Prostate gland (tissue), 2 donors: Measurements from ENCODE around the gene FGGY. TPM values are rescaled to one million over a fixed set of nuclear protein-coding genes. Genes with fewer than 3 reads are reported as not detected.
A peak's percentile ranks its signal among the peaks of the same experiment; 100 is the strongest.

Source experiments
- DNase-seq: peaks from one replicate; pipeline ENCODE4 v3.0.0-alpha.2; 2019; ENCODE audit warnings: low spot score
- H3K27ac ChIP-seq, 2 donors: fragments of 200-600 bp; sonication (generic); 2 replicates each; pipeline ENCODE4 v1.5.1; 2017 to 2019
- H3K27me3 ChIP-seq: fragments of 200-600 bp; sonication (generic); replicated peaks from 2 replicates; pipeline ENCODE4 v1.5.1; 2019; ENCODE audit not compliant: insufficient read depth
- H3K36me3 ChIP-seq, 2 donors: fragments of 200-600 bp; sonication (generic); 1 replicate in 1 of 2; 2 replicates in 1 of 2; pipeline versions ENCODE4 v1.5.1 to v1.8.1; 2017 to 2019
- H3K4me1 ChIP-seq: fragments of 200-600 bp; sonication (generic); replicated peaks from 2 replicates; pipeline ENCODE4 v1.5.1; 2019
- H3K4me3 ChIP-seq, 2 donors: fragments of 200-600 bp; sonication (generic); 2 replicates each; pipeline ENCODE4 v1.5.1; 2017 to 2019
- H3K9me3 ChIP-seq: fragments of 200-600 bp; sonication (generic); 2 replicates; pipeline ENCODE4 v1.5.1; 2017
- POLR2A ChIP-seq: fragments of 450-650 bp; IDR thresholded peaks from one replicate; pipeline ENCODE4 v1.6.1; 2016; ENCODE audit warnings: antibody characterized with exemption, mild to moderate bottlenecking
- POLR2AphosphoS5 ChIP-seq: sonication (generic); formaldehyde crosslinking; IDR thresholded peaks from one replicate; pipeline ENCODE4 v1.6.1; 2017; ENCODE audit warnings: antibody characterized with exemption
- WGBS: methylation state at CpG from one replicate; pipeline ENCODE4 v1.1.5; 2018; 5-methylcytosine and 5-hydroxymethylcytosine counted together
- intact Hi-C: fragments of 100-400 bp; cut with DNase I; formaldehyde crosslinking; loops from one replicate; pipeline ENCODE4 v1.14.2; 2022
- total RNA-seq, 2 donors: library from RNA; depleted of rRNA; stranded (reverse); fragments of >200 nt; gene quantifications; one replicate each; pipeline ENCODE4 v1.1.0, GENCODE V29; 2016
- TF ChIP-seq, protein P1 (sequence below), 4 experiments: fragments of 200-600 bp in 2 of 4; fragments of 450-650 bp in 2 of 4; sonication (generic) in 2 of 4; IDR thresholded peaks; 1 replicate in 3 of 4; 2 replicates in 1 of 4; pipeline ENCODE4 v1.5.1; 2016 to 2019; ENCODE audit warnings: antibody characterized with exemption in 4 of 4, mild to moderate bottlenecking in 2 of 4, moderate library complexity in 2 of 4

Gene FGGY
- total RNA-seq, 2 donors from 2014 or later = 28.6 to 32.2 TPM

DNA sequence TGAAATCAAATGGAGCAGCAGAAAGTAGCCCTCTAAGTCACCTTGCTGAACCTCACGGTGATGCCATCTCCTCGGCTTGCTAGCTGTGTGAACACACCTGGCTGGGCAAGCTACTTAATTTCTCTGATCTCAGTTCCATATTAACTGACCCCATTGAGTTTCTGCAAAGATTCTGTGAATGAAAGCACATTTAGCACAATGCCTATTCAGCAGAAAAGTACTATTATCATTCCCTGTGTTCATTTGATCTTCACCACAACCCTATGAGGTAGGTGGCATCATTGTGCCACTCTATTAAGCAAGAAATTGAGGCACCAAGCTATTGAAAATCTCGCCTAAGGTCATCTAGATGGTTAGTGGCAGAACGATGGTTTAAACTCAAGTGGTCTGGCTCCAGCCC, 387.8 kb downstream of the FGGY start:
- DNase-seq = no peak
- Histone ChIP-seq H3K4me1 (no peaks in the 10 kb centered on the region), H3K27me3 (no peaks in the 10 kb centered on the region), H3K4me3 (no peak overlapping the region), H3K36me3 (no peaks in the 10 kb centered on the region), H3K9me3 (no peaks in the 10 kb centered on the region), H3K27ac (peak overlapping the region in 1 of 2 donors; percentile 24)
- intact Hi-C loops = loop anchor here (5.0 to 10.0 kb wide), 3 partner anchors 87 to 242 kb away; no protein-coding TSS in a partner anchor
- TF ChIP-seq, protein P1, sequence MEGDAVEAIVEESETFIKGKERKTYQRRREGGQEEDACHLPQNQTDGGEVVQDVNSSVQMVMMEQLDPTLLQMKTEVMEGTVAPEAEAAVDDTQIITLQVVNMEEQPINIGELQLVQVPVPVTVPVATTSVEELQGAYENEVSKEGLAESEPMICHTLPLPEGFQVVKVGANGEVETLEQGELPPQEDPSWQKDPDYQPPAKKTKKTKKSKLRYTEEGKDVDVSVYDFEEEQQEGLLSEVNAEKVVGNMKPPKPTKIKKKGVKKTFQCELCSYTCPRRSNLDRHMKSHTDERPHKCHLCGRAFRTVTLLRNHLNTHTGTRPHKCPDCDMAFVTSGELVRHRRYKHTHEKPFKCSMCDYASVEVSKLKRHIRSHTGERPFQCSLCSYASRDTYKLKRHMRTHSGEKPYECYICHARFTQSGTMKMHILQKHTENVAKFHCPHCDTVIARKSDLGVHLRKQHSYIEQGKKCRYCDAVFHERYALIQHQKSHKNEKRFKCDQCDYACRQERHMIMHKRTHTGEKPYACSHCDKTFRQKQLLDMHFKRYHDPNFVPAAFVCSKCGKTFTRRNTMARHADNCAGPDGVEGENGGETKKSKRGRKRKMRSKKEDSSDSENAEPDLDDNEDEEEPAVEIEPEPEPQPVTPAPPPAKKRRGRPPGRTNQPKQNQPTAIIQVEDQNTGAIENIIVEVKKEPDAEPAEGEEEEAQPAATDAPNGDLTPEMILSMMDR (IDR thresholded peaks at IDR 0.05) = no peak
- TF ChIP-seq POLR2A (no peak), POLR2AphosphoS5 (no peak)
- whole genome bisulfite sequencing = 98% methylated on average over 4 of the region's 4 CpGs

DNA sequence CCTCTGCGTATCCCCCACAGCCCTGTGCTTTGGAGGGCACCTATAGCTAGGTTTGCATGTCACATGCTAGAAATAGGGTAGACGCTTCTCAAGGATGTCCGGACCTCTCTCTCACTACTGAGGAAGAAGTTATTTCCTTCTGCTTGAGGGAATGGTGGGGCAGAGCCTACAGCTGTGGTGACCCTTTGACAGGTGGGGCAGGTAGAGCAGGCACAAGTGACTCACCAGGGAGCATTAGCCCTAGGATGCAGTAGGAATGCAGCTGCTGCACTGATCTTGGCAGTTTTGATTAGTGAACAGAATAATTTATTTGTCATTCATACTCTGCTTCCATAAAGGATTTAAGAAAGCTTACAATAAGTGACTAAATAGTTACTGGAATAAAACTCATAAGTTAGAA, 388.2 kb downstream of the FGGY start:
- TF ChIP-seq POLR2A = no peak
- Histone ChIP-seq H3K9me3 (no peaks in the 10 kb centered on the region), H3K4me1 (no peaks in the 10 kb centered on the region), H3K36me3 (no peaks in the 10 kb centered on the region), H3K27me3 (no peaks in the 10 kb centered on the region), H3K27ac (peak overlapping the region in 1 of 2 donors; percentile 24), H3K4me3 (no peak overlapping the region)
- intact Hi-C loops = loop anchor here (5.0 to 10.0 kb wide), 3 partner anchors 88 to 243 kb away; no protein-coding TSS in a partner anchor
- 100% methylated on average over 3 of the region's 3 CpGs for WGBS
- no peak for DNase-seq

DNA sequence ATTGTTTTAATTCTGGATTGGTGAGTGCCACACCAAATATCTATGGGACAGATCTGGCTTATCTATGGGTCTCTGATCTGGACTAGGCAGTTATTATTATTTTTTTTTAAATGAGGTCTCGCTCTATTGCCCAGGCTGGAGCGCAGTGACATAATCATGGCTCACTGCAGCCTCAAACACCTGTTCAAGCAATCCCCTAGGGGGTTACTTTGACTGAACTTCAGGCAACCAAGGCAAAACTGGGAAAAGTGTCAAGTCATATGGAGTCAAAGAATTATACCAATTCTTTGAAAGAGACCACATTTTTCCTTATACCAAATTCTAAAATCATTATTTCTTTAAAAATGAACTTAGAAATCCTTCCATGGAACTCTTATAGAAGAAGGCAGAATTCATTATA, 388.8 kb downstream of the FGGY start:
- no peak for DNase-seq
- Histone ChIP-seq H3K4me3 (no peak overlapping the region), H3K9me3 (no peaks in the 10 kb centered on the region), H3K4me1 (no peaks in the 10 kb centered on the region), H3K36me3 (no peaks in the 10 kb centered on the region), H3K27me3 (no peaks in the 10 kb centered on the region), H3K27ac (peak overlapping the region; percentile 15 to 26)
- TF ChIP-seq, protein P1 (IDR thresholded peaks at IDR 0.05) = no peak
- TF ChIP-seq POLR2A (no peak), POLR2AphosphoS5 (no peak)
- 93% methylated on average over 2 of the region's 2 CpGs for WGBS
- intact Hi-C loops = loop anchor here (5.0 to 10.0 kb wide), 3 partner anchors 88 to 243 kb away; no protein-coding TSS in a partner anchor

DNA sequence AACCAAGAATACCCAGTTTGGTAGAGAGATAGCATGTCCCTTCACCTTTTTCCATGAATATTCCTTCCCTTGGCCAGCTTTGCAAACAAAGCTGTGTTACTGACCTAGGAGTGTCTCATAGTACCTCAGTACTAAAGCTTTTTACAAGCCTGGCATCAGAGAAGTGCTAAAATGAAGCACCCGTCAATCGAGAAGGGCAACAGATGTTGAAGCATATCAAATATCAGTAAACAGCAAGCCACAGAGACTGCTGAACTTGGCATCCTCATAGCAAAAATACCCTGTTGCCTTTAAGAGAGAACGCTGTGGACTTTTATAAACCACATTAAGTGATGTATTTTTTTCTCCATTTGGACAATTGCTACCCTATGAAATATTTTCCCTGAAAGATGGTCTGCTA, 389.3 kb downstream of the FGGY start:
- Histone ChIP-seq H3K36me3 (no peaks in the 10 kb centered on the region), H3K9me3 (no peaks in the 10 kb centered on the region), H3K4me3 (no peak overlapping the region), H3K27ac (peak overlapping the region; percentile 15 to 26), H3K4me1 (no peaks in the 10 kb centered on the region), H3K27me3 (no peaks in the 10 kb centered on the region)
- intact Hi-C loops = loop anchor here (5.0 to 10.0 kb wide), 3 partner anchors 89 to 244 kb away; no protein-coding TSS in a partner anchor
- WGBS = 15% methylated on average over 3 of the region's 3 CpGs
- TF ChIP-seq POLR2A (no peak), POLR2AphosphoS5 (peak; percentile 84)
- DNase-seq = peak; percentile 37

DNA sequence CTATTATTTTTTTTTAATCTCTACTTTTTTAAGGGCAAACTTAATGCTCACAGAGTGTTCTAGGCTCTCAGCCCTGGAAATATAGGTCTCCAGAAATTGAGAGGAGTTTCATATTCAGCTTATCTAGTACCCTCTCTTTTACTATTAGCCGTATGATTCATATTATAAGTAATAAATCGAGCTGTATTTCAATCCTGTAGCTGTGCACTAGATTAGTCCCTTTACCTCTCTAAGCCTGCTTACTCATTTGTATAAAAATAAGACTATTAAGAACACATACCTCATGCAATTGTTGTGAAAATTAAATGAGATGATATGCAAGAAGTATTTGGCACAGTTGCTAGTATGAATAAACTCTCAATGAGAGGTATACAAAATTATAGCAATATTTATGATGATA, 389.7 kb downstream of the FGGY start:
- peak overlapping the region; percentile 15 to 26 for H3K27ac ChIP-seq

More for the DNA sequence above, 389.7 kb downstream of the FGGY start:
- DNase-seq = no peak
- no peaks in the 10 kb centered on the region for H3K27me3 ChIP-seq
- H3K4me1 ChIP-seq = no peaks in the 10 kb centered on the region
- WGBS = 50% methylated on average over 2 of the region's 2 CpGs
- no peak for TF ChIP-seq POLR2AphosphoS5
- TF ChIP-seq POLR2A = no peak
- TF ChIP-seq, protein P1 (IDR thresholded peaks at IDR 0.05) = no peak
- no peak overlapping the region for H3K4me3 ChIP-seq
- no peaks in the 10 kb centered on the region for H3K9me3 ChIP-seq
- no peaks in the 10 kb centered on the region for H3K36me3 ChIP-seq
- intact Hi-C loops = loop anchor here (5.0 to 10.0 kb wide), 3 partner anchors 89 to 244 kb away; no protein-coding TSS in a partner anchor
